IMR-90 (cell line): ENCODE results near the gene KIDINS220.

ENCODE experiments used
- BHLHE40 ChIP-seq: fragments of 150-350 bp; IDR thresholded peaks from 2 replicates; pipeline ENCODE4 v1.6.1; 2016; ENCODE audit warnings: mild to moderate bottlenecking, low read depth, low read length
- CEBPB ChIP-seq: IDR thresholded peaks from 2 replicates; pipeline ENCODE4 v1.6.1; 2012; ENCODE audit warnings: low read depth, low read length, improper control_type of control experiment
- CHD1 ChIP-seq: IDR thresholded peaks from 2 replicates; pipeline ENCODE4 v1.6.1; 2012; ENCODE audit warnings: low read depth, low read length, improper control_type of control experiment
- FOS ChIP-seq: fragments of 150-350 bp; IDR thresholded peaks from 2 replicates; pipeline ENCODE4 v1.6.1; 2016; ENCODE audit warnings: low read depth, low read length
- MAFK ChIP-seq: IDR thresholded peaks from 2 replicates; pipeline ENCODE4 v1.6.1; 2012; ENCODE audit warnings: low read depth, low read length, improper control_type of control experiment
- MAZ ChIP-seq: IDR thresholded peaks from 2 replicates; pipeline ENCODE4 v1.6.1; 2012; ENCODE audit warnings: low read depth, mild to moderate bottlenecking, low read length, improper control_type of control experiment, moderate library complexity, borderline replicate concordance
- MXI1 ChIP-seq: IDR thresholded peaks from 2 replicates; pipeline ENCODE4 v1.6.1; 2012; ENCODE audit warnings: low read depth, mild to moderate bottlenecking, low read length, moderate library complexity, borderline replicate concordance
- POLR2A ChIP-seq: IDR thresholded peaks from 2 replicates; pipeline ENCODE4 v1.6.1; 2012; ENCODE audit warnings: mild to moderate bottlenecking, low read depth, low read length
- RAD21 ChIP-seq: IDR thresholded peaks from 2 replicates; pipeline ENCODE4 v1.6.1; 2012; ENCODE audit warnings: low read length, improper control_type of control experiment
- RCOR1 ChIP-seq: IDR thresholded peaks from 2 replicates; pipeline ENCODE4 v1.6.1; 2012; ENCODE audit warnings: mild to moderate bottlenecking, low read length, improper control_type of control experiment; ENCODE audit not compliant: insufficient replicate concordance
- SMC3 ChIP-seq: fragments of 150-350 bp; IDR thresholded peaks from 2 replicates; pipeline ENCODE4 v1.6.1; 2016; ENCODE audit warnings: low read depth, mild to moderate bottlenecking, antibody characterized with exemption, low read length, moderate library complexity
- TF ChIP-seq, protein P1 (sequence below): conservative IDR thresholded peaks from 2 replicates; pipeline ENCODE4 v1.5.1; 2012; ENCODE audit warnings: mild to moderate bottlenecking, low read depth, low read length, improper control_type of control experiment
- TF ChIP-seq, protein P2 (sequence below): fragments of 150-350 bp; IDR thresholded peaks from 2 replicates; pipeline ENCODE4 v1.6.1; 2016; ENCODE audit warnings: low read depth, mild to moderate bottlenecking, low read length, moderate library complexity, borderline replicate concordance
- TF ChIP-seq, protein P3 (sequence below): fragments of 150-350 bp; IDR thresholded peaks from 2 replicates; pipeline ENCODE4 v1.6.1; 2017; ENCODE audit warnings: mild to moderate bottlenecking, antibody characterized with exemption, low read length, low read depth

DNA sequence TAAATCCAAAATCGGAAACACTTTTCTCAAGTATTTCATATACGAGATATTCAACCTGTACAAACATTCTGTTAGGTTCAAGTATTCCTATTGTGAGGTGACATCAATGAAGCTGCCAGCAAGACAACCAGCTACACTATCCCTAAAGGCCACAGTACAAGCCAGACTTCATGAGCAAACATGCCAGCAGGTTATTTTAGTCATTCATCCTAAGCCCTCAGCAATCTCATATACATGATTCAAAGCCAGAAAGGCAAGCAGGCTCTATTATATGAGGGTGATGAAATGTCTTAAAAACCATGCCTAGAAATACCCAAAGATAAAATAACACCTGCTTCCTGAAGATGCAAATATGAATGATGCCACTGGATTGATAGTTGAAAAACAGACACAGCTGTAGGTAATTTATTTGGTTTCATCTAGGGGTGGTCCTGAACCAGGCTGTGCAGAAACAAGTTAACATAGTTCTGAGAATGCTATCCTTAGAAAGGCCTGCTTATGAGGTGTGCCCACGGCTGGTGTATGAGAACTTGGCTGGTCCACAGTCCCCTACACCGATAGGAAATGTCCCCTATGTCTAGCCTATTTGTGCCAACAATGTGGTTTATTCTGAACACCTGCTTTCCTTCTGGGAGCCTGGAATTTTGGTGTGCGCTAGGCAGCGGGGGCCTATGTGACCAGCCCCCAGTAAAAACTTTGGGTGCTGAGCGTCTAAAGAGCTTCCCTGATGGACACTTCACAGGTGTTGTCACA is 48.2 kb upstream of the KIDINS220 start:
- TF ChIP-seq, protein P1, sequence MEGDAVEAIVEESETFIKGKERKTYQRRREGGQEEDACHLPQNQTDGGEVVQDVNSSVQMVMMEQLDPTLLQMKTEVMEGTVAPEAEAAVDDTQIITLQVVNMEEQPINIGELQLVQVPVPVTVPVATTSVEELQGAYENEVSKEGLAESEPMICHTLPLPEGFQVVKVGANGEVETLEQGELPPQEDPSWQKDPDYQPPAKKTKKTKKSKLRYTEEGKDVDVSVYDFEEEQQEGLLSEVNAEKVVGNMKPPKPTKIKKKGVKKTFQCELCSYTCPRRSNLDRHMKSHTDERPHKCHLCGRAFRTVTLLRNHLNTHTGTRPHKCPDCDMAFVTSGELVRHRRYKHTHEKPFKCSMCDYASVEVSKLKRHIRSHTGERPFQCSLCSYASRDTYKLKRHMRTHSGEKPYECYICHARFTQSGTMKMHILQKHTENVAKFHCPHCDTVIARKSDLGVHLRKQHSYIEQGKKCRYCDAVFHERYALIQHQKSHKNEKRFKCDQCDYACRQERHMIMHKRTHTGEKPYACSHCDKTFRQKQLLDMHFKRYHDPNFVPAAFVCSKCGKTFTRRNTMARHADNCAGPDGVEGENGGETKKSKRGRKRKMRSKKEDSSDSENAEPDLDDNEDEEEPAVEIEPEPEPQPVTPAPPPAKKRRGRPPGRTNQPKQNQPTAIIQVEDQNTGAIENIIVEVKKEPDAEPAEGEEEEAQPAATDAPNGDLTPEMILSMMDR, result no peak
- no peak for TF ChIP-seq RAD21
- no peak for TF ChIP-seq CEBPB
- no peak for TF ChIP-seq BHLHE40
- TF ChIP-seq POLR2A, result no peak
- TF ChIP-seq, protein P2, sequence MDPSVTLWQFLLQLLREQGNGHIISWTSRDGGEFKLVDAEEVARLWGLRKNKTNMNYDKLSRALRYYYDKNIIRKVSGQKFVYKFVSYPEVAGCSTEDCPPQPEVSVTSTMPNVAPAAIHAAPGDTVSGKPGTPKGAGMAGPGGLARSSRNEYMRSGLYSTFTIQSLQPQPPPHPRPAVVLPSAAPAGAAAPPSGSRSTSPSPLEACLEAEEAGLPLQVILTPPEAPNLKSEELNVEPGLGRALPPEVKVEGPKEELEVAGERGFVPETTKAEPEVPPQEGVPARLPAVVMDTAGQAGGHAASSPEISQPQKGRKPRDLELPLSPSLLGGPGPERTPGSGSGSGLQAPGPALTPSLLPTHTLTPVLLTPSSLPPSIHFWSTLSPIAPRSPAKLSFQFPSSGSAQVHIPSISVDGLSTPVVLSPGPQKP, result no peak
- TF ChIP-seq CHD1, result no peak
- TF ChIP-seq, protein P3, sequence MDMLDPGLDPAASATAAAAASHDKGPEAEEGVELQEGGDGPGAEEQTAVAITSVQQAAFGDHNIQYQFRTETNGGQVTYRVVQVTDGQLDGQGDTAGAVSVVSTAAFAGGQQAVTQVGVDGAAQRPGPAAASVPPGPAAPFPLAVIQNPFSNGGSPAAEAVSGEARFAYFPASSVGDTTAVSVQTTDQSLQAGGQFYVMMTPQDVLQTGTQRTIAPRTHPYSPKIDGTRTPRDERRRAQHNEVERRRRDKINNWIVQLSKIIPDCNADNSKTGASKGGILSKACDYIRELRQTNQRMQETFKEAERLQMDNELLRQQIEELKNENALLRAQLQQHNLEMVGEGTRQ, result no peak
- no peak for TF ChIP-seq SMC3
- TF ChIP-seq MAFK, result no peak
- no peak for TF ChIP-seq MAZ
- no peak for TF ChIP-seq MXI1
- no peak for TF ChIP-seq RCOR1
- no peak for TF ChIP-seq FOS
